ENCODE results near the gene HBA1.
"Not testable (repeated sequence)": the region's sequence is repeated elsewhere in the genome, so short reads cannot be mapped to it uniquely, and the experiment has no call there.

HBA1 gene

DNA sequence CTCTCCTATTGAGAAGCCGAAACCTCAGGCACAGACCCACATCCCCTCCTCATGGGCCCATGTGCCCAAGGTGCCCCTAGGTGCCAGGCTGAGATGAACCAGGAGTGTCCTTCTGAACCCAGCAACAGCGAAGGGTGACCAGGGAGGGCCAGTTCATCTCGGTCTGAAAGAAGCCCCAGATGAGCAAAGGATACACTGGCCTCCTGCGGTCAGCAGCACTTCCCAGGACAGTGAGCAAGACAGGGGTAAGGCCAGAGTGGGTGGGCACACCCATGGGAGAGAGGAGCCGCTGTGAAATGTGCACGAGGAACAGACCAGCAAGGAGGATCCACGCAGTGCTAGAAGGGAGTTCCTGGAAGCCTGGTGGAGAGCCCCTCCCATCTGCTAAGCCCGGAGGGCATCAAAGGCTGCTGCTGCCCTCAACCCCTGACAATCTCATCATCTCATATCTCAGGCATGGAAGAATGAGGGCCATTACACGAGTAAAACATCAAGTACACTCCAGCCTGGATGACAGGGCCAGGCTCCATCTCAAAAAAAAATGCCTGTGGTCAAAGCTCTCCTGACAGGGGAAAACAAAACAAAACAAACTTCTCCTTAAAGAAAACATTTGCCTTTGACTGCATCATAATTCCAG is 27.3 kb upstream of the HBA1 start:
- no peaks in the 10 kb centered on the region for H3K36me3 ChIP-seq (ENCODE audit: insufficient read depth, low read length)
- H3K4me3 ChIP-seq (ENCODE audit: low read length): no peak overlapping the region
- H2AFZ ChIP-seq (ENCODE audit: low read depth, low read length): no peak overlapping the region
- H3K4me1 ChIP-seq (ENCODE audit: insufficient read depth, low read length): no peaks in the 10 kb centered on the region
- no peaks in the 10 kb centered on the region for H3K9me3 ChIP-seq (ENCODE audit: low read length)
- peaks cover 26% of the 10 kb centered on the region for H3K27me3 ChIP-seq (ENCODE audit: insufficient read depth, low read length)

DNA sequence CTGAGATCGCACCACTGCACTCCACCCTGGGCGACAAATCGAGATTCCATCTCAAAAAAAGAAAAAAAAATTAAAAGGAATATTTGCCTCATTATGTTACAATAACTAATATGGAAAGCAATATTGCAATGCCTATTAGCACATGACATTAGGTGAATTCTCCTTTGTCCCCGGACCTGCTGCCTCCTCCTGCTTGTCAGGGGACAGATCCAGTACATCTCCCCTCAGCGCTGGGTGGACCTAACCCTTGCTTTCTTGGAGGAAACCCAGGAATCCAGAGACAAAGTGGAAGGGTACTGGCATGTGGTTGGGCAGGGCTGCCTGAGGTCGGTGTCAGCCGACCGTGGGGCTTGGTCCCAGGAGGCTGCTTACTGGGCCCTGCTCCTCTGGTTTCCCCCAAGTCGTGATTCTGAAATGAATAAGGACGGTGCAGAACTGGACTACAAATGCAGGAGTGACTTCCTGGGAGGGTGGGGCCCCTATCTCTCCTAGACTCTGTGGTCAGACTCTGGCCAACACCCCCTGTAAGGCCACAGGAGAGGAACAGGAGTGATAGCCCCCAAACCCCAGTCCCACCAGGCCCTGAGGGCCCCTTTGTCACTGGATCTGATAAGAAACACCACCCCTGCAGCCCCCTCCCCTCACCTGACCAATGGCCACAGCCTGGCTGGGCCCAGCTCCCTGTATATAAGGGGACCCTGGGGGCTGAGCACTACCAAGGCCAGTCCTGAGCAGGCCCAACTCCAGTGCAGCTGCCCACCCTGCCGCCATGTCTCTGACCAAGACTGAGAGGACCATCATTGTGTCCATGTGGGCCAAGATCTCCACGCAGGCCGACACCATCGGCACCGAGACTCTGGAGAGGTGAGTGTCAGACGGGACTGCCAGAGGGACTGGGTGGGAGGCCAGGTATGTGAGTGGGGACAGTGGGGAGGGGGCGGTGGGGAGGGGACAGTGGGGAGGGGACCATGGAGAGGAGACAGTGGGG is 24.0 kb upstream of the HBA1 start, which contains the start of gene HBZ:
HBZ (plus strand) TSS at position 504 of the 988 bp plus-strand sequence; CDS start at position 770, 266 bp downstream.
- Histone ChIP-seq H3K27me3 (ENCODE audit: insufficient read depth, low read length) (peaks cover 48% of the 10 kb centered on the region), H3K36me3 (ENCODE audit: insufficient read depth, low read length) (no peaks in the 10 kb centered on the region), H3K4me1 (ENCODE audit: insufficient read depth, low read length) (peaks cover 8% of the 10 kb centered on the region)

GRCh38 chr16:153129-153521 is 23.4 kb upstream of the HBA1 start:
- H3K27me3 ChIP-seq (ENCODE audit: insufficient read depth, low read length): peaks cover 48% of the 10 kb centered on the region
- not testable (repeated sequence) for H3K4me1 ChIP-seq (ENCODE audit: insufficient read depth, low read length); H3K36me3 ChIP-seq (ENCODE audit: insufficient read depth, low read length)

More for the DNA sequence above, 24.0 kb upstream of the HBA1 start, which contains the start of gene HBZ:
- Histone ChIP-seq H2AFZ (ENCODE audit: low read depth, low read length) (no peak within 1 kb of the TSS), H3K9me3 (ENCODE audit: low read length) (no peaks in the 10 kb centered on the region), H3K4me3 (ENCODE audit: low read length) (no peak within 1 kb of the TSS)

DNA sequence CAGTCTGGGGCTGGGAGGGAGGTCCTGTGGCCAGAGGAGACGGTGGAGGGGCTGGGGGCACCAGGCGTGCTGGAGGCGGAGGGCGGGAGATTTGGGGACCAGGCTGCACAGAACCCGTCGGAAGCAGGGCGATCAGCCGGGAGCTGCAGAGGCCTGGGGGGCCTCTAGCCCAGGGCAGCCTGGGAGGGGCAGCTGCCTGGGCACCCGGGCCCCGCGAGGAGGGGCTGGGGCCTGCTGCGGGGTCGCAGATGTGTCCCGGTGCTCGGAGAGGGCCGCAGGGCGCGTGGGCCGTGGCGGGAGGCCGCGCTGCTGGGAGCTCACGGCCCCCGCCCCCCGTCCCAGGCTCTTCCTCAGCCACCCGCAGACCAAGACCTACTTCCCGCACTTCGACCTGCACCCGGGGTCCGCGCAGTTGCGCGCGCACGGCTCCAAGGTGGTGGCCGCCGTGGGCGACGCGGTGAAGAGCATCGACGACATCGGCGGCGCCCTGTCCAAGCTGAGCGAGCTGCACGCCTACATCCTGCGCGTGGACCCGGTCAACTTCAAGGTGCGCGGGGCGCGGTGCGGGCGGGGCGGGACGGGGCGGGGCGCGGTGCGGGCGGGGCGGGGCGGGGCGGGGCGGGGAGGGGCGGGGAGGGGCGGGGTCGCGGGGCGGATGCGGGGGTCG is 22.8 kb upstream of the HBA1 start:
- not testable (repeated sequence) for H2AFZ ChIP-seq (ENCODE audit: low read depth, low read length); H3K36me3 ChIP-seq (ENCODE audit: insufficient read depth, low read length); H3K4me1 ChIP-seq (ENCODE audit: insufficient read depth, low read length); H3K9me3 ChIP-seq (ENCODE audit: low read length); H3K4me3 ChIP-seq (ENCODE audit: low read length)
- peaks cover 48% of the 10 kb centered on the region for H3K27me3 ChIP-seq (ENCODE audit: insufficient read depth, low read length)

More at GRCh38 chr16:153129-153521, 23.4 kb upstream of the HBA1 start:
- H3K4me3 ChIP-seq (ENCODE audit: low read length); H3K9me3 ChIP-seq (ENCODE audit: low read length); H2AFZ ChIP-seq (ENCODE audit: low read depth, low read length): not testable (repeated sequence)

DNA sequence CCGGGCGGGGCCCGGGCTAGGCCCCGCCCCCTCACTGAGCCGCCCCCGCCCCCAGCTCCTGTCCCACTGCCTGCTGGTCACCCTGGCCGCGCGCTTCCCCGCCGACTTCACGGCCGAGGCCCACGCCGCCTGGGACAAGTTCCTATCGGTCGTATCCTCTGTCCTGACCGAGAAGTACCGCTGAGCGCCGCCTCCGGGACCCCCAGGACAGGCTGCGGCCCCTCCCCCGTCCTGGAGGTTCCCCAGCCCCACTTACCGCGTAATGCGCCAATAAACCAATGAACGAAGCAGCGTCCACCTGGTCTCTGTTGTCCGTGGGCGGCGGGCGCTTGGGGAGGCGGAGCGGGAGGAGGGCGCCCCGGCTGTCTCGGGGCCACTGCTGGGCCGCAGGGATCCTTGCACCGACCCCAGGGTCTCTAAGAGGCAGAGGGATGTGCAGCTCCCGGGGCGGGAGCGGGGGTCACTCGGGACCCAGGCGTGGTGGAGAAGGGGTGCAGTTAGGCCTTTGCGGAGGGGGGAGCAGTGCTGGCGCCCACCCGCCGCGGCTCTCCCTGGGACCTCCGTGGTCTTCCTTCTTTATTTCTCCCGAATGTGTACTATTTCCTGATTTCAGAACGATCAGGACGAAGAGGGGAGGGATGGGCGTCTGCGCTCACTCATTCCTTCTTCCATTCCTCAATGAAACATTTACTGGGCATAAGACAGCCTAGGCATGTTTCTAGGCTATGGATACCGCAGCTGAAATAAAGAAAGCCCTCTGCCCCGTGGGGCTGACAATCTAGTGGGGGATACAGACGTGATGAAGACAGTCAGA is 22.1 kb upstream of the HBA1 start:
- H3K4me1 ChIP-seq (ENCODE audit: insufficient read depth, low read length): peaks cover 8% of the 10 kb centered on the region
- peak overlapping the region; percentile 60 for H2AFZ ChIP-seq (ENCODE audit: low read depth, low read length)
- no peaks in the 10 kb centered on the region for H3K36me3 ChIP-seq (ENCODE audit: insufficient read depth, low read length)
- peak overlapping the region; percentile 40 for H3K4me3 ChIP-seq (ENCODE audit: low read length)
- H3K27me3 ChIP-seq (ENCODE audit: insufficient read depth, low read length): peaks cover 46% of the 10 kb centered on the region
- H3K9me3 ChIP-seq (ENCODE audit: low read length): no peaks in the 10 kb centered on the region

DNA sequence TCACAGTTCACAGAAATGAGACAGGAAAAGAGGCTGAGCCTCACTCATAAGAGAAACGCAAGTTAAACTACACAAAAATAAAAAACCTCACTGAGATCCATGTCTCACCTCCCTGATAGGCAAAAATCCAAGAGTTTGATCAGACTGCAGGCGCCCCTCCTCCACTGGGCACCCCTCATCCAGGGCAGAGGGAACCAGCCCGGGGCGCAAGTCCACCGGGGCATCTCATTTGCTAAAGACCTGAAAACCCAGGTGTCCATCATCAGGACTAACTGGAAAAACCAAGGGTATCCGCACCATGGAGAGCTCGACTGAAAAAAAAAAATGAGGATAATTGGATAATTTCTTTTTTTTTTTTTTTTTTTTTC is 21.5 kb upstream of the HBA1 start:
- no peaks in the 10 kb centered on the region for H3K36me3 ChIP-seq (ENCODE audit: insufficient read depth, low read length)
- peak overlapping the region; percentile 60 for H2AFZ ChIP-seq (ENCODE audit: low read depth, low read length)
- peaks cover 8% of the 10 kb centered on the region for H3K4me1 ChIP-seq (ENCODE audit: insufficient read depth, low read length)
- H3K9me3 ChIP-seq (ENCODE audit: low read length): no peaks in the 10 kb centered on the region
- H3K27me3 ChIP-seq (ENCODE audit: insufficient read depth, low read length): peaks cover 45% of the 10 kb centered on the region
- H3K4me3 ChIP-seq (ENCODE audit: low read length): peak overlapping the region; percentile 40

- H3K9me3 ChIP-seq (ENCODE audit: low read length): peaks cover 3% of the 10 kb centered on the region
- no peak overlapping the region for H3K4me3 ChIP-seq (ENCODE audit: low read length)
- no peaks in the 10 kb centered on the region for H3K36me3 ChIP-seq (ENCODE audit: insufficient read depth, low read length)
- H3K4me1 ChIP-seq (ENCODE audit: insufficient read depth, low read length): peaks cover 8% of the 10 kb centered on the region
- no peak overlapping the region for H2AFZ ChIP-seq (ENCODE audit: low read depth, low read length)
- H3K27me3 ChIP-seq (ENCODE audit: insufficient read depth, low read length): peaks cover 48% of the 10 kb centered on the region
These were observed 17.2 kb upstream of the HBA1 start for GRCh38 chr16:159136-159849.

DNA sequence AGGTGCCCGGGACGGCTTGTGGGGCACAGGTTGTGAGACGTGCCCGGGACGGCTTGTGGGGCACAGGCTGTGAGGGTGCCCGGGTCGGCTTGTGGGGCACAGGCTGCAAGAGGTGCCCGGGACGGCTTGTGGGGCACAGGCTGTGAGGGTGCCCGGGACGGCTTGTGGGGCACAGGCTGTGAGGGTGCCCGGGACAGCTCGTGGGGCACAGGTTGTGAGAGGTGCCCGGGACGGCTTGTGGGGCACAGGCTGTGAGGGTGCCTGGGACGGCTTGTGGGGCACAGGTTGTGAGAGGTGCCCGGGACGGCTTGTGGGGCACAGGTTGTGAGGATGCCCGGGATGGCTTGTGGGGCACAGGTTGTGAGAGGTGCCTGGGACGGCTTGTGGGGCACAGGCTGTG is 16.2 kb upstream of the HBA1 start:
- not testable (repeated sequence) for H3K4me1 ChIP-seq (ENCODE audit: insufficient read depth, low read length); H3K36me3 ChIP-seq (ENCODE audit: insufficient read depth, low read length); H2AFZ ChIP-seq (ENCODE audit: low read depth, low read length); H3K4me3 ChIP-seq (ENCODE audit: low read length); H3K9me3 ChIP-seq (ENCODE audit: low read length)
- peaks cover 42% of the 10 kb centered on the region for H3K27me3 ChIP-seq (ENCODE audit: insufficient read depth, low read length)

DNA sequence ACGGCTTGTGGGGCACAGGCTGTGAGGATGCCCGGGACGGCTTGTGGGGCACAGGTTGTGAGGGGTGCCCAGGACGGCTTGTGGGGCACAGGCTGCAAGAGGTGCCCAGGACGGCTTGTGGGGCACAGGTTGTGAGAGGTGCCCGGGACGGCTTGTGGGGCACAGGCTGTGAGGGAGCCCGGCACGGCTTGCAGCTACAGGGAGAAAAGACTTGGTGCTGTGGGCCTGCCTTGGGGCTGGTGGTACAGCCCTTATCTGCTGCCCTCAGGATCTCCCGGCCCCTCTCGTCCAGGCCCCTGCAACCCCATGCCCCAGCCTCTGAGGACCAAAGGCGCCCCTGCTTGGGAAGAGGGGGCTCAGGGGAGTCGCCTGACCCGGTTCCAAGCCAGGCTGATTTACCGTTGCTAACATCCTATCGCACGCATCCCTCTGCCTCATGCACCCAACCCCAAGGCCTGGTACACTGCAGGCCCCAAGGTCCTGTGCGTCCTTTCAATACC is 15.7 kb upstream of the HBA1 start:
- peaks cover 3% of the 10 kb centered on the region for H3K4me1 ChIP-seq (ENCODE audit: insufficient read depth, low read length)

GRCh38 chr16:162271-162991 is 14.0 kb upstream of the HBA1 start:
- Histone ChIP-seq H2AFZ (ENCODE audit: low read depth, low read length) (no peak overlapping the region), H3K36me3 (ENCODE audit: insufficient read depth, low read length) (no peaks in the 10 kb centered on the region), H3K4me1 (ENCODE audit: insufficient read depth, low read length) (peaks cover 7% of the 10 kb centered on the region), H3K9me3 (ENCODE audit: low read length) (peaks cover 3% of the 10 kb centered on the region), H3K27me3 (ENCODE audit: insufficient read depth, low read length) (peaks cover 53% of the 10 kb centered on the region), H3K4me3 (ENCODE audit: low read length) (no peak overlapping the region)

More for the DNA sequence above, 15.7 kb upstream of the HBA1 start:
- Histone ChIP-seq H3K9me3 (ENCODE audit: low read length) (peaks cover 3% of the 10 kb centered on the region), H3K4me3 (ENCODE audit: low read length) (no peak overlapping the region), H2AFZ (ENCODE audit: low read depth, low read length) (no peak overlapping the region), H3K27me3 (ENCODE audit: insufficient read depth, low read length) (peaks cover 45% of the 10 kb centered on the region), H3K36me3 (ENCODE audit: insufficient read depth, low read length) (no peaks in the 10 kb centered on the region)

GRCh38 chr16:163139-163538 is 13.3 kb upstream of the HBA1 start:
- H3K4me1 ChIP-seq (ENCODE audit: insufficient read depth, low read length); H3K9me3 ChIP-seq (ENCODE audit: low read length); H3K36me3 ChIP-seq (ENCODE audit: insufficient read depth, low read length); H3K4me3 ChIP-seq (ENCODE audit: low read length); H2AFZ ChIP-seq (ENCODE audit: low read depth, low read length): not testable (repeated sequence)
- peaks cover 59% of the 10 kb centered on the region for H3K27me3 ChIP-seq (ENCODE audit: insufficient read depth, low read length)

Measured in neuron (in vitro differentiated cells).